HepG2 (cell line): ENCODE results near the gene UGT2A3.

Experiments
- ATF3 ChIP-seq: sonication (generic); formaldehyde crosslinking; IDR thresholded peaks from 2 replicates; pipeline ENCODE4 v1.4.0; 2020; ENCODE audit warnings: missing genetic modification reagents
- CBFB ChIP-seq: sonication (generic); formaldehyde crosslinking; IDR thresholded peaks from 2 replicates; pipeline ENCODE4 v1.4.0; 2020; ENCODE audit warnings: missing genetic modification reagents
- EZH2 ChIP-seq: conservative IDR thresholded peaks from 2 replicates; pipeline ENCODE4 v1.6.1; 2012; ENCODE audit warnings: mild to moderate bottlenecking, low read depth, low read length, moderate library complexity
- KDM1A ChIP-seq: IDR thresholded peaks from 2 replicates; pipeline ENCODE4 v1.6.1; 2016; ENCODE audit warnings: missing compliant biosample characterization
- MEIS1 ChIP-seq: sonication (generic); formaldehyde crosslinking; IDR thresholded peaks from 2 replicates; pipeline ENCODE4 v1.9.0; 2021; ENCODE audit warnings: mild to moderate bottlenecking, missing genetic modification reagents, moderate library complexity, borderline replicate concordance
- PTBP1 ChIP-seq: fragments of 200-400 bp; formaldehyde crosslinking; IDR thresholded peaks from 2 replicates; pipeline ENCODE4 v1.6.1; 2018; ENCODE audit warnings: low read length, low read depth; ENCODE audit not compliant: poor library complexity, severe bottlenecking
- SIX4 ChIP-seq: sonication (generic); formaldehyde crosslinking; IDR thresholded peaks from 2 replicates; pipeline ENCODE4 v1.4.0; 2020; ENCODE audit warnings: missing genetic modification reagents
- ZNF512 ChIP-seq: sonication (generic); formaldehyde crosslinking; IDR thresholded peaks from 2 replicates; pipeline ENCODE4 v1.4.0; 2020; ENCODE audit warnings: mild to moderate bottlenecking, missing genetic modification reagents
- ZNF761 ChIP-seq: sonication (generic); formaldehyde crosslinking; conservative IDR thresholded peaks from 2 replicates; pipeline ENCODE4 v1.4.0; 2020; ENCODE audit warnings: mild to moderate bottlenecking, missing genetic modification reagents
- ZNF891 ChIP-seq: sonication (generic); formaldehyde crosslinking; IDR thresholded peaks from 2 replicates; pipeline ENCODE4 v1.5.0; 2020; ENCODE audit warnings: mild to moderate bottlenecking, missing genetic modification reagents
- ZZZ3 ChIP-seq: sonication (generic); formaldehyde crosslinking; IDR thresholded peaks from 2 replicates; pipeline ENCODE4 v1.4.0; 2020; ENCODE audit warnings: missing genetic modification reagents, mild to moderate bottlenecking, borderline replicate concordance
- TF ChIP-seq, protein P1 (sequence below): sonication (generic); formaldehyde crosslinking; IDR thresholded peaks from 2 replicates; pipeline ENCODE4 v1.5.0; 2020; ENCODE audit warnings: mild to moderate bottlenecking, missing genetic modification reagents, moderate library complexity

- TF ChIP-seq KDM1A (CRISPR knock-in tag) (no peak), CBFB (no peak), ZZZ3 (no peak), EZH2 (no peak), ZNF512 (no peak), SIX4 (CRISPR knock-in tag) (no peak), ATF3 (no peak), PTBP1 (no peak), MEIS1 (CRISPR knock-in tag) (no peak), ZNF761 (CRISPR knock-in tag) (no peak), ZNF891 (CRISPR knock-in tag) (no peak)
- TF ChIP-seq, protein P1, sequence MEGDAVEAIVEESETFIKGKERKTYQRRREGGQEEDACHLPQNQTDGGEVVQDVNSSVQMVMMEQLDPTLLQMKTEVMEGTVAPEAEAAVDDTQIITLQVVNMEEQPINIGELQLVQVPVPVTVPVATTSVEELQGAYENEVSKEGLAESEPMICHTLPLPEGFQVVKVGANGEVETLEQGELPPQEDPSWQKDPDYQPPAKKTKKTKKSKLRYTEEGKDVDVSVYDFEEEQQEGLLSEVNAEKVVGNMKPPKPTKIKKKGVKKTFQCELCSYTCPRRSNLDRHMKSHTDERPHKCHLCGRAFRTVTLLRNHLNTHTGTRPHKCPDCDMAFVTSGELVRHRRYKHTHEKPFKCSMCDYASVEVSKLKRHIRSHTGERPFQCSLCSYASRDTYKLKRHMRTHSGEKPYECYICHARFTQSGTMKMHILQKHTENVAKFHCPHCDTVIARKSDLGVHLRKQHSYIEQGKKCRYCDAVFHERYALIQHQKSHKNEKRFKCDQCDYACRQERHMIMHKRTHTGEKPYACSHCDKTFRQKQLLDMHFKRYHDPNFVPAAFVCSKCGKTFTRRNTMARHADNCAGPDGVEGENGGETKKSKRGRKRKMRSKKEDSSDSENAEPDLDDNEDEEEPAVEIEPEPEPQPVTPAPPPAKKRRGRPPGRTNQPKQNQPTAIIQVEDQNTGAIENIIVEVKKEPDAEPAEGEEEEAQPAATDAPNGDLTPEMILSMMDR (CRISPR knock-in tag): no peak
Measured at GRCh38 chr4:68907788-68908700, 43.6 kb downstream of the UGT2A3 start.
